Liver (tissue), 9 donors: Measurements from ENCODE around the gene ACSF2. TPM values are rescaled to one million over a fixed set of nuclear protein-coding genes. Genes with fewer than 3 reads are reported as not detected.

Experiments
- DNase-seq: peaks from one replicate; pipeline ENCODE4 v3.0.0-alpha.2; 2017; ENCODE audit warnings: low spot score
- H3K27ac ChIP-seq, 2 donors: one replicate each; pipeline ENCODE4 v1.7.0; 2013; ENCODE audit warnings: inconsistent platforms in 2 of 2, low read length in 2 of 2, control low read depth in 1 of 2, low read depth in 1 of 2, mild to moderate bottlenecking in 1 of 2
- H3K27me3 ChIP-seq, 4 donors: one replicate each; pipeline versions ENCODE4 v1.6.1 to v1.7.0; 2013; ENCODE audit warnings: low read length in 3 of 4, inconsistent platforms in 1 of 4, mild to moderate bottlenecking in 1 of 4, moderate library complexity in 1 of 4; ENCODE audit not compliant: control insufficient read depth in 4 of 4, insufficient read depth in 4 of 4
- H3K36me3 ChIP-seq, 4 donors: one replicate each; pipeline versions ENCODE4 v1.6.1 to v1.7.0; 2013; ENCODE audit warnings: low read length in 3 of 4, mild to moderate bottlenecking in 3 of 4, low read depth in 1 of 4, moderate library complexity in 1 of 4; ENCODE audit not compliant: control insufficient read depth in 4 of 4, insufficient read depth in 3 of 4
- H3K4me1 ChIP-seq, 4 donors: one replicate each; pipeline versions ENCODE4 v1.6.1 to v1.7.0; 2013; ENCODE audit warnings: low read length in 3 of 4, mild to moderate bottlenecking in 3 of 4, moderate library complexity in 1 of 4; ENCODE audit not compliant: control insufficient read depth in 4 of 4, insufficient read depth in 4 of 4
- H3K4me3 ChIP-seq, 3 donors: one replicate each; pipeline versions ENCODE4 v1.6.1 to v1.7.0; 2013; ENCODE audit warnings: low read length in 3 of 3, control low read depth in 1 of 3, low read depth in 1 of 3, mild to moderate bottlenecking in 1 of 3
- H3K9ac ChIP-seq, 2 donors: one replicate each; pipeline ENCODE4 v1.7.0; 2013; ENCODE audit warnings: low read length in 2 of 2, mild to moderate bottlenecking in 2 of 2, moderate library complexity in 2 of 2, control low read depth in 1 of 2, low read depth in 1 of 2
- H3K9me3 ChIP-seq, 4 donors: one replicate each; pipeline versions ENCODE4 v1.6.1 to v1.7.0; 2013; ENCODE audit warnings: low read length in 3 of 4; ENCODE audit not compliant: control insufficient read depth in 4 of 4
- EGR1 ChIP-seq, 2 donors: IDR thresholded peaks; 2 replicates each; pipeline ENCODE4 v1.6.1; 2016 to 2018; ENCODE audit warnings: antibody characterized with exemption in 2 of 2, low read depth in 2 of 2
- FOXA1 ChIP-seq: IDR thresholded peaks from 2 replicates; pipeline ENCODE4 v1.6.1; 2016; ENCODE audit warnings: antibody characterized with exemption
- FOXA2 ChIP-seq: IDR thresholded peaks from 2 replicates; pipeline ENCODE4 v1.6.1; 2016; ENCODE audit warnings: antibody characterized with exemption
- GABPA ChIP-seq, 2 donors: IDR thresholded peaks in 1 of 2; conservative IDR thresholded peaks in 1 of 2; 2 replicates each; pipeline ENCODE4 v1.6.1; 2016; ENCODE audit warnings: antibody characterized with exemption in 2 of 2, mild to moderate bottlenecking in 1 of 2, moderate library complexity in 1 of 2
- HNF4G ChIP-seq: IDR thresholded peaks from 2 replicates; pipeline ENCODE4 v1.6.1; 2016; ENCODE audit warnings: antibody characterized with exemption
- JUND ChIP-seq, 2 donors: IDR thresholded peaks; 2 replicates each; pipeline ENCODE4 v1.6.1; 2016; ENCODE audit warnings: antibody characterized with exemption in 2 of 2
- NR2F2 ChIP-seq: IDR thresholded peaks from 2 replicates; pipeline ENCODE4 v1.6.1; 2016; ENCODE audit warnings: antibody characterized with exemption
- RAD21 ChIP-seq, 2 donors: IDR thresholded peaks; 2 replicates each; pipeline ENCODE4 v1.6.1; 2016; ENCODE audit warnings: antibody characterized with exemption in 2 of 2, mild to moderate bottlenecking in 2 of 2
- RXRA ChIP-seq, 2 donors: IDR thresholded peaks; 2 replicates each; pipeline ENCODE4 v1.6.1; 2017 to 2018; ENCODE audit warnings: antibody characterized with exemption in 2 of 2, mild to moderate bottlenecking in 1 of 2
- SP1 ChIP-seq: IDR thresholded peaks from 2 replicates; pipeline ENCODE4 v1.6.1; 2018; ENCODE audit warnings: antibody characterized with exemption, mild to moderate bottlenecking
- TAF1 ChIP-seq: conservative IDR thresholded peaks from 2 replicates; pipeline ENCODE4 v1.6.1; 2016; ENCODE audit warnings: antibody characterized with exemption, mild to moderate bottlenecking
- YY1 ChIP-seq: IDR thresholded peaks from 2 replicates; pipeline ENCODE4 v1.6.1; 2016; ENCODE audit warnings: antibody characterized with exemption, mild to moderate bottlenecking
- WGBS: extraction: QIAGEN DNeasy Blood & Tissue Kit; methylation state at CpG from one replicate; pipeline ENCODE4 v1.1.7; 2013; 5-methylcytosine and 5-hydroxymethylcytosine counted together
- polyA plus RNA-seq, 2 donors: library from polyadenylated mRNA; stranded (reverse) in 1 of 2; unstranded in 1 of 2; fragments of 200-250 nt in 1 of 2; fragments of >200 nt in 1 of 2; fragmentation: Nextera tagmentation in 1 of 2; extraction: Ambion mirVana in 1 of 2; gene quantifications; one replicate each; pipeline versions ENCODE4 v1.2.1 to v1.2.3, GENCODE V29; 2013 to 2015
- total RNA-seq, 2 donors: library from RNA; depleted of rRNA; stranded (reverse); fragments of >200 nt; gene quantifications; one replicate each; pipeline ENCODE4 v1.2.3, GENCODE V29; 2014
- TF ChIP-seq, protein P1 (sequence below): IDR thresholded peaks from 2 replicates; pipeline ENCODE4 v1.6.1; 2016; ENCODE audit warnings: antibody characterized with exemption
- TF ChIP-seq, protein P2 (sequence below): fragments of 150-350 bp; IDR thresholded peaks from 2 replicates; pipeline ENCODE4 v1.5.1; 2017; ENCODE audit warnings: improper control_type of control experiment, low read depth, low read length; ENCODE audit not compliant: missing input control
- TF ChIP-seq, protein P3 (sequence below): IDR thresholded peaks from 2 replicates; pipeline ENCODE4 v1.6.1; 2016; ENCODE audit warnings: antibody characterized with exemption
- TF ChIP-seq, protein P4 (sequence below): IDR thresholded peaks from 2 replicates; pipeline ENCODE4 v1.6.1; 2016; ENCODE audit warnings: antibody characterized with exemption, mild to moderate bottlenecking
- TF ChIP-seq, protein P5 (sequence below): IDR thresholded peaks from 2 replicates; pipeline ENCODE4 v1.6.1; 2016; ENCODE audit warnings: antibody characterized with exemption
- donor health status: healthy.
- donor health status: healthy.
- donor health status: healthy.
- donor health status: healthy.
- donor health status: healthy.

Gene ACSF2
- total and polyA plus RNA-seq, 4 donors = 18.9 to 34.3 (median 21.1) TPM

DNA sequence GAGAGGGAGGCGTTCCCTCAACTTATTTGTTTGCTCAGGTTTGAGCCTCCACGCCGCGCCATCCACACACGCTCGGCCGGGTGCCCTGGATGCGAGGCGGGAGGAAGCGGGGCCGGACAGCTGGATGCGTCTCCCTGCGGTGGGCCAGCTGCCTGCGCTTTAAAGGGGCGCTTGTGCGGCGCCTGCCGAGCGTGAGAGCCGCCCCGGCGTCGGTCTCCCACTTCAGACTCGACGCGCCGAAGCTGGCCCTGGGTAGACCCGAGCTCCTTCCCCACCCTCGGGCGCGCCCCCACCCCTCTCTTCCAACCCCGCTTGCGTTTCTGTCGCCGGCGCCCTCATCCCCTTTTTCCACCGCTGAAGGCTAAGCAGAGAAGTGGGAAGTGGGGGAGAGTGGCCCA, 43.2 kb downstream of the ACSF2 start (continued):
- TF ChIP-seq, protein P1, sequence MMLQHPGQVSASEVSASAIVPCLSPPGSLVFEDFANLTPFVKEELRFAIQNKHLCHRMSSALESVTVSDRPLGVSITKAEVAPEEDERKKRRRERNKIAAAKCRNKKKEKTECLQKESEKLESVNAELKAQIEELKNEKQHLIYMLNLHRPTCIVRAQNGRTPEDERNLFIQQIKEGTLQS = no peak
- TF ChIP-seq EGR1 (IDR thresholded peaks at IDR 0.05; ENCODE audit: low read depth in 2 of 2) = no peak

DNA sequence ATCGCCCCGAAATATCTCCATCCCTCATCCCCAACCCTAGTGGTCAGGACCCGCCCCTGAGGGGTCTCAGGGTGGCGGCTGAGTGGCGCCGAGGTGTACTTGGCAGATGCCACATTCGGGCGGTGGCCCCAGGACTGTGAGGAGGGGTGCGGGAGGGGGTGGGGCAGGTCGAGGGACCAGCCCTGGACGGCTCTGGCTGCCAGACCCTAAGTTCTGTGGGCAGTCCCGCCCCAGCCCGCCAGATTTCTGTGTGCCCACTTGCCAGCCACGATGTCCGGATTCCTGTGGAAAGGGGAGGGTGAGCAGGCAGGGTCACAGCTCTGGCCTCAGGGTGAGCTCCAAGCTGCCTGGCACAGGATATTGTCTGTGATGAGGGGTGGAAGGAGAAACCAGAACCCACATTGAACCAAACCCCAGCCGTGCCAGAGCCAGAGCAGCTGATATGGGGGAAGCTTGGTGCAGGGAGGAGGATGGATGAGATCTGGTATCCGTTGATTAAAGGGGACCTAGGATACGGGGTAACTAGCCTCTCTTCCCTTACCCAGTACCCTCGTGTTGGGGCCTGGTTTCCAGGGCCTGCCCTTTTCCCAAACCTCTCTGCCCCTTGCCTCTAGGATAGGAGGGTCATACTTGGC, 43.8 kb downstream of the ACSF2 start:
- H3K27ac ChIP-seq = no peak overlapping the region
- no peaks in the 10 kb centered on the region for H3K9me3 ChIP-seq
- H3K4me1 ChIP-seq = peaks cover 23 to 78% (median 60%) of the 10 kb centered on the region in 4 donors
- DNase-seq = no peak
- TF ChIP-seq, protein P2, sequence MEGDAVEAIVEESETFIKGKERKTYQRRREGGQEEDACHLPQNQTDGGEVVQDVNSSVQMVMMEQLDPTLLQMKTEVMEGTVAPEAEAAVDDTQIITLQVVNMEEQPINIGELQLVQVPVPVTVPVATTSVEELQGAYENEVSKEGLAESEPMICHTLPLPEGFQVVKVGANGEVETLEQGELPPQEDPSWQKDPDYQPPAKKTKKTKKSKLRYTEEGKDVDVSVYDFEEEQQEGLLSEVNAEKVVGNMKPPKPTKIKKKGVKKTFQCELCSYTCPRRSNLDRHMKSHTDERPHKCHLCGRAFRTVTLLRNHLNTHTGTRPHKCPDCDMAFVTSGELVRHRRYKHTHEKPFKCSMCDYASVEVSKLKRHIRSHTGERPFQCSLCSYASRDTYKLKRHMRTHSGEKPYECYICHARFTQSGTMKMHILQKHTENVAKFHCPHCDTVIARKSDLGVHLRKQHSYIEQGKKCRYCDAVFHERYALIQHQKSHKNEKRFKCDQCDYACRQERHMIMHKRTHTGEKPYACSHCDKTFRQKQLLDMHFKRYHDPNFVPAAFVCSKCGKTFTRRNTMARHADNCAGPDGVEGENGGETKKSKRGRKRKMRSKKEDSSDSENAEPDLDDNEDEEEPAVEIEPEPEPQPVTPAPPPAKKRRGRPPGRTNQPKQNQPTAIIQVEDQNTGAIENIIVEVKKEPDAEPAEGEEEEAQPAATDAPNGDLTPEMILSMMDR = no peak
- no peak for TF ChIP-seq FOXA2
- TF ChIP-seq, protein P3, sequence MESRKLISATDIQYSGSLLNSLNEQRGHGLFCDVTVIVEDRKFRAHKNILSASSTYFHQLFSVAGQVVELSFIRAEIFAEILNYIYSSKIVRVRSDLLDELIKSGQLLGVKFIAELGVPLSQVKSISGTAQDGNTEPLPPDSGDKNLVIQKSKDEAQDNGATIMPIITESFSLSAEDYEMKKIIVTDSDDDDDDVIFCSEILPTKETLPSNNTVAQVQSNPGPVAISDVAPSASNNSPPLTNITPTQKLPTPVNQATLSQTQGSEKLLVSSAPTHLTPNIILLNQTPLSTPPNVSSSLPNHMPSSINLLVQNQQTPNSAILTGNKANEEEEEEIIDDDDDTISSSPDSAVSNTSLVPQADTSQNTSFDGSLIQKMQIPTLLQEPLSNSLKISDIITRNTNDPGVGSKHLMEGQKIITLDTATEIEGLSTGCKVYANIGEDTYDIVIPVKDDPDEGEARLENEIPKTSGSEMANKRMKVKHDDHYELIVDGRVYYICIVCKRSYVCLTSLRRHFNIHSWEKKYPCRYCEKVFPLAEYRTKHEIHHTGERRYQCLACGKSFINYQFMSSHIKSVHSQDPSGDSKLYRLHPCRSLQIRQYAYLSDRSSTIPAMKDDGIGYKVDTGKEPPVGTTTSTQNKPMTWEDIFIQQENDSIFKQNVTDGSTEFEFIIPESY = no peak
- TF ChIP-seq EGR1 (IDR thresholded peaks at IDR 0.05; ENCODE audit: low read depth in 2 of 2) = no peak
- no peak for TF ChIP-seq FOXA1
- TF ChIP-seq RAD21 (IDR thresholded peaks at IDR 0.05) = no peak
- H3K27me3 ChIP-seq = no peaks in the 10 kb centered on the region
- WGBS = 68% methylated on average over 19 of the region's 19 CpGs
- peaks cover 0 to 7% (median 3%) of the 10 kb centered on the region in 4 donors for H3K36me3 ChIP-seq
- H3K9ac ChIP-seq = no peak overlapping the region
- no peak overlapping the region for H3K4me3 ChIP-seq

DNA sequence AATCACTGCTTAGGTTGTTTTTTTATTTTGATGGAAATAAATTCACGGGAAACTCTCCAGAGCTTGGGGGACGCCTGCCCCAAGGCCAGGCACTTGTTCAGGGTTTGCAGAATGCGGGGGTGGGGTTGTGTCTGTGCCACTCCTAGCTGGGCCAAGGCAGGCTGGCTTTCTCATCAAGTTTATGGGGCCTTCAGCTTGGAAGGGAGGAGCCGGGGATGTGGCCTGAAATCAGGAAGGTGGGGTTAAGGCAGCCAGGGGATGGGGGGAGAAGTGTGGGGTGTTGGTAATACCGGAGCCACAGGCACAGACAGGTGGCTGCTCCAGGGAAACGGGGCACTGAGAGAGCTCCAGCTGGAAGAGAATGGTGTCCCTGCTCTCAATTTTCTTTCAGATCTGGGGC, 44.4 kb downstream of the ACSF2 start:
- Histone ChIP-seq H3K27ac (no peak overlapping the region), H3K4me3 (no peak overlapping the region), H3K27me3 (no peaks in the 10 kb centered on the region), H3K4me1 (peaks cover 26 to 83% (median 61%) of the 10 kb centered on the region in 4 donors), H3K36me3 (peaks cover 0 to 6% (median 3%) of the 10 kb centered on the region in 4 donors), H3K9me3 (no peaks in the 10 kb centered on the region), H3K9ac (no peak overlapping the region)
- no peak for DNase-seq
- WGBS = 76% methylated on average over 6 of the region's 6 CpGs
- TF ChIP-seq HNF4G (no peak), RXRA (IDR thresholded peaks at IDR 0.05) (no peak), JUND (IDR thresholded peaks at IDR 0.05) (no peak), FOXA1 (no peak), NR2F2 (no peak), YY1 (no peak), FOXA2 (no peak), SP1 (no peak), EGR1 (IDR thresholded peaks at IDR 0.05; ENCODE audit: low read depth in 2 of 2) (no peak), GABPA (IDR thresholded peaks at IDR 0.05 in 1 of 2, conservative IDR thresholded peaks at IDR 0.05 in 1 of 2) (no peak), RAD21 (IDR thresholded peaks at IDR 0.05) (no peak), TAF1 (no peak)
- TF ChIP-seq, protein P1 = no peak
- TF ChIP-seq, protein P4, sequence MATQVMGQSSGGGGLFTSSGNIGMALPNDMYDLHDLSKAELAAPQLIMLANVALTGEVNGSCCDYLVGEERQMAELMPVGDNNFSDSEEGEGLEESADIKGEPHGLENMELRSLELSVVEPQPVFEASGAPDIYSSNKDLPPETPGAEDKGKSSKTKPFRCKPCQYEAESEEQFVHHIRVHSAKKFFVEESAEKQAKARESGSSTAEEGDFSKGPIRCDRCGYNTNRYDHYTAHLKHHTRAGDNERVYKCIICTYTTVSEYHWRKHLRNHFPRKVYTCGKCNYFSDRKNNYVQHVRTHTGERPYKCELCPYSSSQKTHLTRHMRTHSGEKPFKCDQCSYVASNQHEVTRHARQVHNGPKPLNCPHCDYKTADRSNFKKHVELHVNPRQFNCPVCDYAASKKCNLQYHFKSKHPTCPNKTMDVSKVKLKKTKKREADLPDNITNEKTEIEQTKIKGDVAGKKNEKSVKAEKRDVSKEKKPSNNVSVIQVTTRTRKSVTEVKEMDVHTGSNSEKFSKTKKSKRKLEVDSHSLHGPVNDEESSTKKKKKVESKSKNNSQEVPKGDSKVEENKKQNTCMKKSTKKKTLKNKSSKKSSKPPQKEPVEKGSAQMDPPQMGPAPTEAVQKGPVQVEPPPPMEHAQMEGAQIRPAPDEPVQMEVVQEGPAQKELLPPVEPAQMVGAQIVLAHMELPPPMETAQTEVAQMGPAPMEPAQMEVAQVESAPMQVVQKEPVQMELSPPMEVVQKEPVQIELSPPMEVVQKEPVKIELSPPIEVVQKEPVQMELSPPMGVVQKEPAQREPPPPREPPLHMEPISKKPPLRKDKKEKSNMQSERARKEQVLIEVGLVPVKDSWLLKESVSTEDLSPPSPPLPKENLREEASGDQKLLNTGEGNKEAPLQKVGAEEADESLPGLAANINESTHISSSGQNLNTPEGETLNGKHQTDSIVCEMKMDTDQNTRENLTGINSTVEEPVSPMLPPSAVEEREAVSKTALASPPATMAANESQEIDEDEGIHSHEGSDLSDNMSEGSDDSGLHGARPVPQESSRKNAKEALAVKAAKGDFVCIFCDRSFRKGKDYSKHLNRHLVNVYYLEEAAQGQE = no peak
- TF ChIP-seq, protein P2 = no peak
- TF ChIP-seq, protein P5, sequence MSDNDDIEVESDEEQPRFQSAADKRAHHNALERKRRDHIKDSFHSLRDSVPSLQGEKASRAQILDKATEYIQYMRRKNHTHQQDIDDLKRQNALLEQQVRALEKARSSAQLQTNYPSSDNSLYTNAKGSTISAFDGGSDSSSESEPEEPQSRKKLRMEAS = no peak
